ENCODE results near the gene UGCG. TPM values are rescaled to one million over a fixed set of nuclear protein-coding genes. Genes with fewer than 3 reads are reported as not detected.
A peak's percentile ranks its signal among the peaks of the same experiment; 100 is the strongest.

The UGCG gene
- total and polyA plus RNA-seq, 9 of the 15 experiments (the other 6 are each of a cell fraction or from before 2014, with no cell fraction given), result 20.0 to 40.3 (median 29.2) TPM

DNA sequence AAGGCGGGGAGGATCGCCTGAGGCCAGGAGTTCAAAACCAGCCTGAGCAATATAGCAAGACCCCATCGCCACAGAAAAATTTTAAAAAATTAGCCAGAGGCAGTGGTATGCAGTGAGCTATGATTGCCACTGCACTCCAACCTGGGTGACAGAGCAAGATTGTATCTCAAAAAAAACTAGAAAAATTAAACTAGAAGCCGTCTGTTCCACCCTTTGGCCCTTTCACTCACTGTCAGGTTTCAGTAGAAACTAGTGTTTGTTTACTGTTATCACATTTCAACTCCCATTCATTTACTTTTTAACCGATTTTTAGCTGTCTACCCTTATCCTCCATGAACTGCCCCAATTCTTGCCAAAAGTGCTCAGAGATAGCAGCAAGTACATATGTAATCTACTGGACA, 8.3 kb downstream of the UGCG start (continued):
- TF ChIP-seq HINFP (tag; conservative IDR thresholded peaks at IDR 0.05; ENCODE audit: low read depth) (no peak), MYC (IDR thresholded peaks at IDR 0.05; ENCODE audit: low read depth, low read length) (no peak), MYC (CRISPR knock-in tag; IDR thresholded peaks at IDR 0.05; ENCODE audit: borderline replicate concordance, low read depth) (no peak), TRIM24 (IDR thresholded peaks at IDR 0.05) (0 out of 4 replicates have a peak, but pooled peaks of 1 of the 2 experiments have one; percentile 24), NFIC (IDR thresholded peaks at IDR 0.05) (0 out of 2 replicates have a peak, but pooled peaks have one; percentile 18), CREBBP (IDR thresholded peaks at IDR 0.05; ENCODE audit: low read depth, low read length) (no peak), TOE1 (IDR thresholded peaks at IDR 0.05; ENCODE audit: borderline replicate concordance) (no peak), TOE1 (CRISPR knock-in tag; IDR thresholded peaks at IDR 0.05; ENCODE audit: borderline replicate concordance, low read depth) (no peak), MAFG (tag; conservative IDR thresholded peaks at IDR 0.05) (no peak), ZNF124 (CRISPR knock-in tag; IDR thresholded peaks at IDR 0.05) (no peak), FIP1L1 (IDR thresholded peaks at IDR 0.05; ENCODE audit: low read depth, low read length, poor library complexity, severe bottlenecking) (no peak), TRIM28 (IDR thresholded peaks at IDR 0.05) (no peak), ZNF121 (CRISPR knock-in tag; conservative IDR thresholded peaks at IDR 0.05) (0 out of 2 replicates have a peak, but pooled peaks have one; percentile 10), ZNF444 (CRISPR knock-in tag; IDR thresholded peaks at IDR 0.05) (no peak), VEZF1 (CRISPR knock-in tag; IDR thresholded peaks at IDR 0.05) (no peak), ZNF277 (CRISPR knock-in tag; IDR thresholded peaks at IDR 0.05; ENCODE audit: borderline replicate concordance) (no peak), CAMTA2 (CRISPR knock-in tag; conservative IDR thresholded peaks at IDR 0.05) (no peak), RCOR1 (IDR thresholded peaks at IDR 0.05; ENCODE audit: borderline replicate concordance in 1 of 2, low read depth in 2 of 2, low read length in 2 of 2) (peak in 1 of 2 experiments; percentile 30; a peak in 1 of 4 replicates), ELF4 (CRISPR knock-in tag; IDR thresholded peaks at IDR 0.05) (no peak), HNRNPL (IDR thresholded peaks at IDR 0.05; ENCODE audit: low read depth, low read length) (no peak), FOXK2 (conservative IDR thresholded peaks at IDR 0.05 in 1 of 2, IDR thresholded peaks at IDR 0.05 in 1 of 2; ENCODE audit: low read depth in 2 of 2) (no peak), MEIS2 (IDR thresholded peaks at IDR 0.05; ENCODE audit: partially characterized antibody) (peak; percentile 24), CBFA2T2 (conservative IDR thresholded peaks at IDR 0.05) (peak; percentile 55), NFE2 (IDR thresholded peaks at IDR 0.05; ENCODE audit: low read depth) (peak; percentile 58), YBX1 (IDR thresholded peaks at IDR 0.05) (no peak), ZNF316 (IDR thresholded peaks at IDR 0.05) (peak; percentile 33; the same call in 1 of the 2 replicates), ARID1B (IDR thresholded peaks at IDR 0.05) (peak; percentile 58)
